ENCODE results near the gene HK3.

The HK3 gene

DNA sequence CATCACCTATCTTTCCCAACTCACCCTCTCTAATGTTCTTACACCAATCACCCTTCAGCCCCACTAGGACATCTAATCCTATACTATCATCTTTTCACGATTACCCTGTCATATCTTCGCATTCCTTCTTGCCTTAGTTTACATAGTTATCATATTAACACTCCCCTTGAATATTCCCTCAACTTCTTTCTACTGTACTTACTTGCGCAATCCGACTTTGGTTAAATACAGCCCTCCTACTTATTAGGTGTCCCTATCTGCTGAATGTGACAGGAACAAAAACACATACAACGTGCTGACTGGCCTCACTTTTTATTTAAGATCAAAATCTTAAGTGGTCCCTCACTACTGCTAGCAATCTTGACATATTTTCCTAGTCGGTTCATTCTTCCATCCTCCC, 19.5 kb upstream of the HK3 start:
- Histone ChIP-seq H3K4me1 (ENCODE audit: control insufficient read depth, insufficient read depth, low read length) (no peaks in the 10 kb centered on the region), H3K27ac (ENCODE audit: low read depth, low read length) (no peak overlapping the region), H3K27me3 (ENCODE audit: control insufficient read depth, insufficient read depth, low read length) (no peaks in the 10 kb centered on the region), H3K9ac (ENCODE audit: low read length) (no peak overlapping the region), H3K4me3 (ENCODE audit: low read length) (no peak overlapping the region), H3K36me3 (ENCODE audit: control insufficient read depth, insufficient read depth, low read length) (peaks cover 3% of the 10 kb centered on the region)

DNA sequence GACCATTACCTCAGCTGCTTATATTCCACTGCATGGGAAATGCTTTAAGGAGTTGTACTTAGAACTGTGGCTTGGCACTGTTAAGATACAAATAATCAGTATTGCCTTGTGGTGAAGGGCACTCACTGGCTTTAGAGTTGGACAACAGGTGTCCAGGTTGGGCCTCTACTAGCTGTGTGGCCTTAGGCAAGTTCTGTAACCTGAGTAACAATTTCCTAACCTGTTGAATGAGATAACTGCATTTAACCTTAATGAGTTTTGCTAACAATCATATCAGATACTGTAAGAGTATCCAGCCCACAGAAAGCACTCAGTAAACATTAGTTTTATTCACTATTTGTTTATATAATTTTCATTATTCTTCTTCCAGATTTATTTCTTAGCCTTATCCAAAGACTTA, 17.2 kb upstream of the HK3 start:
- H3K4me1 ChIP-seq (ENCODE audit: control insufficient read depth, insufficient read depth, low read length): no peaks in the 10 kb centered on the region
- H3K36me3 ChIP-seq (ENCODE audit: control insufficient read depth, insufficient read depth, low read length): peaks cover 3% of the 10 kb centered on the region

DNA sequence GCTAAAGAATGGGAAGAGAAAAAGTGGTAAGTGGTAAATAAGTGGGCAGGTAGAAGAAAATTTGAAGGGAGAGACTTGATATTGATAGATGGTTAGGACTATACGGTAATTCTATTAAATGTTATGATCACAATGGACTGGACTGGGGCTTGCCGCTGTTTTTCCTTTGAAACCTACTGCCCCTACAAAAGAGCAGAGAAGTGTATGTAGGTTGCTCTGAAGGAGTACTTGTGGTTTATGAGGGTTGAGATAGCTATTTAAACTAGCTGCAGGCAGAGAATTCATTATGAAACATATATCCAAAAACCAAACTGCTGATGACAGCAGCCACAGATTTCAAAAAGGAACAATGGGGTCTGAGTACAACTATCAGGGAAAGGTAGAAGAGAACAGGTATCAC, 16.8 kb upstream of the HK3 start:
- Histone ChIP-seq H3K4me3 (ENCODE audit: low read length) (no peak overlapping the region), H3K9ac (ENCODE audit: low read length) (no peak overlapping the region), H3K27ac (ENCODE audit: low read depth, low read length) (no peak overlapping the region), H3K4me1 (ENCODE audit: control insufficient read depth, insufficient read depth, low read length) (no peaks in the 10 kb centered on the region), H3K36me3 (ENCODE audit: control insufficient read depth, insufficient read depth, low read length) (peaks cover 3% of the 10 kb centered on the region), H3K27me3 (ENCODE audit: control insufficient read depth, insufficient read depth, low read length) (no peaks in the 10 kb centered on the region)

More for the DNA sequence above, 17.2 kb upstream of the HK3 start:
- H3K4me3 ChIP-seq (ENCODE audit: low read length): no peak overlapping the region
- H3K27me3 ChIP-seq (ENCODE audit: control insufficient read depth, insufficient read depth, low read length): no peaks in the 10 kb centered on the region
- H3K27ac ChIP-seq (ENCODE audit: low read depth, low read length): no peak overlapping the region
- H3K9ac ChIP-seq (ENCODE audit: low read length): no peak overlapping the region

DNA sequence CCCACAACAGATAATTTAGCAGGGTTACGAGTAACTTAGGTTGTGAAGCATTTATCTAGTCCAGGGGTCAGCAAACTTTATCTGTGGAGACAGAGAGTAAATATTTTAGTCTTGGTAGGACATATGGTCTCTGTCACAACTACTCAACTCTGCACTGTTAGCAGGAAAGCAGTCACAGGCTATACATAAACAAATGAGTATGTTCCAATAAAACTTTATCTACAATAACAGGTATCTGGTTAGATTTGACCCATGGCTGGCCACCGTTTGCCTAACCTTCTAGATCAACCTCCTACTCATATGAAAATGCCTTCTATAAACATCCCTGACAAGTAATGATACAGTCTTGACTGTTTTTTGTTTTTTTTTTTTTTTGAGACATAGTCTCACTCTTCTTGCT, 13.0 kb upstream of the HK3 start:
- no peak overlapping the region for H3K4me3 ChIP-seq (ENCODE audit: low read length)
- peaks cover 2% of the 10 kb centered on the region for H3K36me3 ChIP-seq (ENCODE audit: control insufficient read depth, insufficient read depth, low read length)
- H3K27ac ChIP-seq (ENCODE audit: low read depth, low read length): no peak overlapping the region
- H3K4me1 ChIP-seq (ENCODE audit: control insufficient read depth, insufficient read depth, low read length): no peaks in the 10 kb centered on the region
- no peak overlapping the region for H3K9ac ChIP-seq (ENCODE audit: low read length)
- H3K27me3 ChIP-seq (ENCODE audit: control insufficient read depth, insufficient read depth, low read length): no peaks in the 10 kb centered on the region

DNA sequence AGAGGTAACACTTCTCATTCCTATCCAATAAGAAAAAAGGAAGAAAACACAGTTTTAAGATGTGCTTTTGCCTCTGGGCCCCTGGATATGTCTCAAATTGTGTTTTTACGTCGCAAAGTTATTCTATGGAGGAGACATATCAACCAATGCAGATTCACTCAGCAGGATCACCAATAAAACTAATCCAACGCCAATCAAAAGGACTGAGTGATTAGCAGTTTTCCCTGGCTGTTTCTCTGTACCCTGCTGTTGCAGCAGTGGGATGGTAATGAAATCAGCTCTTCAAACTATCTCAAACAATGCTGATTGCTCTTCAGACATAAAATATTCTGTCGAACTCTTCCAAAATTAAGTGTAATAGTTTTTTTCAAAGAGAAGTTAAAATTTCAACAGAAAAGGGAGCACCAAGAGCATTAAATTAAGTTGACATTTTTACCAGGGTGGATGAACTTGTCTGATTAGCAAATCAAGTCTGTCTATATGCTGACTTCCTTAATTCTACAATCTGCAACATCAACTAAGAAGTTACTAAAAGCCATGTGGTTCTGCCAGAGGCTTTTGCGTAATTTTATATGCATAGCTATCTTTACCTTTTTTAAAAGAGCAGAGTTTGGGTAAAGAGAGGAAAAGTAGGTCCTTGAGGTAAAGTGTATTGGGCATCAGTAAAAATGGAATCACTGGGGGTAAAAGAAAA, 9.7 kb upstream of the HK3 start:
- Histone ChIP-seq H3K4me3 (ENCODE audit: low read length) (no peak overlapping the region), H3K27me3 (ENCODE audit: control insufficient read depth, insufficient read depth, low read length) (no peaks in the 10 kb centered on the region), H3K9ac (ENCODE audit: low read length) (no peak overlapping the region), H3K36me3 (ENCODE audit: control insufficient read depth, insufficient read depth, low read length) (peaks cover 27% of the 10 kb centered on the region), H3K27ac (ENCODE audit: low read depth, low read length) (no peak overlapping the region), H3K4me1 (ENCODE audit: control insufficient read depth, insufficient read depth, low read length) (no peaks in the 10 kb centered on the region)

DNA sequence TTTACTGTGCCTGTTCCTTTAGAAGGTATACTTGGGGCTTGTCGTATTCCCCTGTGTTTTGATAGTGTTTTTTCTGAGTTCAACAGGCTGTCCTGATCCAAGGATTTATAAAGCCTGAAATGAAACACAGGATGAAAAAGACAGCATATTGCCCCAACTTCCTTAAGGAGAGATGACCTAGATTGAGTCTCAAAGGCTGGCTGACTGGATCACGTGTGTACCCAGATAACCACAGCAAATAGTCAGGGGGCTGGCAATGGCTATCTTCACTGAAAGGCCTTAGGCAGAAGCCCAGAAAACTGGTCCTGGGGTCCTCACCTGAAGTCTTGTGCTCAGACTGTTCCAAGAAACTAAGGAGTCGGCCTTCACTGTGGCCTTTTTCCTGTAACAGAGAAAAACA, 7.7 kb upstream of the HK3 start:
- Histone ChIP-seq H3K4me3 (ENCODE audit: low read length) (no peak overlapping the region), H3K36me3 (ENCODE audit: control insufficient read depth, insufficient read depth, low read length) (peaks cover 27% of the 10 kb centered on the region), H3K9ac (ENCODE audit: low read length) (no peak overlapping the region), H3K27me3 (ENCODE audit: control insufficient read depth, insufficient read depth, low read length) (no peaks in the 10 kb centered on the region), H3K4me1 (ENCODE audit: control insufficient read depth, insufficient read depth, low read length) (no peaks in the 10 kb centered on the region), H3K27ac (ENCODE audit: low read depth, low read length) (no peak overlapping the region)

DNA sequence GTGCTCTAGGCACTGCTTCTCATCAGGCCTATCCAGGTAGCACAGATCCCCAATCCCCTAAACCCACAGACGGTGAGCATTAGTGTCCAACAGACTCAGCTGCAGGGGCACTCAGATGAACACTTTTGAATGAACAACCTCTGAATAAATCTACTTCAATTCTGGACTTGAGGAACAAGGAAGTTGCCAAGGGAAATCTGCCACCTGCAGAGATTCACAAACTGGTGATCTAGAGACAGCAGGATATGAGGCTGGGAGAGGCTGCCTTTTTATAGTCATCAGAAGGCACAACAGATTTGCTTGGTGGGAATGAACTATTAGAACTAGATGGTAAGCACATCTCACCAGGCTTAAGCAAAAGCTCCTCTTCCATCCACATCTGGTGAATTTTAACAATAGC, 7.0 kb upstream of the HK3 start:
- Histone ChIP-seq H3K27me3 (ENCODE audit: control insufficient read depth, insufficient read depth, low read length) (no peaks in the 10 kb centered on the region), H3K9ac (ENCODE audit: low read length) (no peak overlapping the region), H3K4me3 (ENCODE audit: low read length) (no peak overlapping the region), H3K4me1 (ENCODE audit: control insufficient read depth, insufficient read depth, low read length) (no peaks in the 10 kb centered on the region), H3K27ac (ENCODE audit: low read depth, low read length) (no peak overlapping the region), H3K36me3 (ENCODE audit: control insufficient read depth, insufficient read depth, low read length) (peaks cover 27% of the 10 kb centered on the region)

DNA sequence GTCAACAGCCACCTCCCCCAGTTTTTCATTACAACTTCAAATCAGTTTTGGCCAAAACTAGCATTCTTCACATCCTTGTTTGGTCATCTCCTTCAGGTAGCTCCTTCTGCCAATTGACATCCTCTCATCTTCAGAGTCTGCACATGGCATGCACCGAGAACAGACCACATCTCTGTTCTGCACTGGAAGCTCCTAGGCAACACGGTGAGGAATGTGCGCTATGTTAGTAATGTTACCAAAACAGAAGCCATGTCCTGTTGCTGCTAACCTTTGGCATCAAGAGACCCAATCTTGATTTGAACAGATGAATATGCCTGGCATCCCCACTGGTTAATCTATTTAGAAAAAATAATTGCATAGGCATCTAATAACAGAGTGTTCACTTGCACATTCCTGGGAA, 5.1 kb upstream of the HK3 start:
- Histone ChIP-seq H3K36me3 (ENCODE audit: control insufficient read depth, insufficient read depth, low read length) (peaks cover 27% of the 10 kb centered on the region), H3K9ac (ENCODE audit: low read length) (no peak overlapping the region), H3K4me3 (ENCODE audit: low read length) (no peak overlapping the region), H3K27me3 (ENCODE audit: control insufficient read depth, insufficient read depth, low read length) (no peaks in the 10 kb centered on the region), H3K27ac (ENCODE audit: low read depth, low read length) (no peak overlapping the region), H3K4me1 (ENCODE audit: control insufficient read depth, insufficient read depth, low read length) (no peaks in the 10 kb centered on the region)

DNA sequence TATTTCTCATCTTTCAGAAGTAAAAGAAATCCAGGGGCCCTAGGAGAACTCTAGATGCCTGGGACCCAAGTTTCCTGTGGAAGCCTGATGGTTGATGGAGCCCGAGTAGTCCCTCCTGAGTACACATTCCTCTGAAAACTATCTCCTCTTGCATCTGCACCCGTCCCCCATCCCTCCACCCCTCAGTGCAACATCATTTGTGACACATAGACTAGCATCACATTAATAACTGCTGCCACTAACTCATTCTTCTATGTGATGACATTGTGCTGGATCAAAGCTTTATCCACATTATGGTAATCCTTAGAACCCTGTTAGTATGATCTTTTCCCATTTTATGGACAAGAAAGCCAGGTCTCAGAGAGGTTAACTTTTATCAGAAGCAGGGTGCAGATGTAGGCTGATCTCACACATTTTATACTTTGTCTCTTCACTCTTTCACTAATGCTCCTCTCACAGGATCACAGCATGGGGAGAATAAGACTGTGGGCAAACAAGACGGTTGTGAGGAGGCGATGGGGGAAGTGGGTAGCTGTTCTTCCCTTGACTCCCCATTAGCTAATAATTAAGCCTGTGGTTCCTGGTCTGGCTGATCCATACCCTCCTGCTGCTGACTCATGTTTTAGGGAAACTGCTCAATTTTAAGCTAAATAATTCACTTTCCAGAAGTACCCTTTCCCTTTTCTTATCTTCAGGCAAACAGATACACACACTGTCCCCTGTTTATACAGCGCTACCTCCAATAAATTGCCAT, 3.9 kb upstream of the HK3 start:
- H3K27me3 ChIP-seq (ENCODE audit: control insufficient read depth, insufficient read depth, low read length): no peaks in the 10 kb centered on the region
- no peak overlapping the region for H3K9ac ChIP-seq (ENCODE audit: low read length)
- no peak overlapping the region for H3K4me3 ChIP-seq (ENCODE audit: low read length)
- no peaks in the 10 kb centered on the region for H3K4me1 ChIP-seq (ENCODE audit: control insufficient read depth, insufficient read depth, low read length)
- H3K36me3 ChIP-seq (ENCODE audit: control insufficient read depth, insufficient read depth, low read length): peaks cover 27% of the 10 kb centered on the region
- H3K27ac ChIP-seq (ENCODE audit: low read depth, low read length): no peak overlapping the region

DNA sequence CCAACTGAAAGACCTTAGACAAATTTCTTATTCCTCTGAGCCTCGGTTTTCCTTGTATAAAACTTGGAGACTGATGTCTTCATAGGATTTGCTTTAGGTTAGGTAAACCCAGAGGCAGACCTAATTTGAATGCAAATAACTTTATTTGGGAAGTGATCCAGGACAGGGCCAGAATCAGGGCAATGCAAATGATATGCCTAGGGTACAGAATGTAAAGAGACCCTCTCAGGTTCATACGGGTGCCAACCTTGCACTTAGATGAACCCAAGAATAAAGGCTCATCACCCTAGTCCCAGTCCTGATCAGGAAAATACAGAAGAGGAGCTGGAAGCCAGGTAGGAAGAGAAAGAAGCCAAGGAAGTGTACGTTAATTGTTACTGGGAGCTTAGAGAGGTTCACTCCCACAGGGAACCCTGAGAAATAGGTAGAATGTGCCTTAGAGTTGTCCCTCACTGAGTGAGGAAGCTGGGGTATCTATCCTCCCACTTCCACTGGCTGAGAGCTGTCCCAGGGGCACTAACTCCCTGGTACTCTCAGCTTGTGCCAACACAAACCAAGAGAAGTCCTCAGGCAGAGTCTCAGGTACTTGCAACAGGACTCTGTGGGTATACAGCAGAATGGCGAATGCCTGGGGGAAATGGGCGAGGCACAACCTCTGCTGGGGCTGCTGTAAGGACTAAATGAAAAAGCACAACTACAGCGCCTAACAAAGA, 3.1 kb upstream of the HK3 start:
- H3K4me3 ChIP-seq (ENCODE audit: low read length): no peak overlapping the region
- peaks cover 27% of the 10 kb centered on the region for H3K36me3 ChIP-seq (ENCODE audit: control insufficient read depth, insufficient read depth, low read length)
- H3K27me3 ChIP-seq (ENCODE audit: control insufficient read depth, insufficient read depth, low read length): no peaks in the 10 kb centered on the region
- no peak overlapping the region for H3K27ac ChIP-seq (ENCODE audit: low read depth, low read length)
- H3K4me1 ChIP-seq (ENCODE audit: control insufficient read depth, insufficient read depth, low read length): no peaks in the 10 kb centered on the region
- no peak overlapping the region for H3K9ac ChIP-seq (ENCODE audit: low read length)

DNA sequence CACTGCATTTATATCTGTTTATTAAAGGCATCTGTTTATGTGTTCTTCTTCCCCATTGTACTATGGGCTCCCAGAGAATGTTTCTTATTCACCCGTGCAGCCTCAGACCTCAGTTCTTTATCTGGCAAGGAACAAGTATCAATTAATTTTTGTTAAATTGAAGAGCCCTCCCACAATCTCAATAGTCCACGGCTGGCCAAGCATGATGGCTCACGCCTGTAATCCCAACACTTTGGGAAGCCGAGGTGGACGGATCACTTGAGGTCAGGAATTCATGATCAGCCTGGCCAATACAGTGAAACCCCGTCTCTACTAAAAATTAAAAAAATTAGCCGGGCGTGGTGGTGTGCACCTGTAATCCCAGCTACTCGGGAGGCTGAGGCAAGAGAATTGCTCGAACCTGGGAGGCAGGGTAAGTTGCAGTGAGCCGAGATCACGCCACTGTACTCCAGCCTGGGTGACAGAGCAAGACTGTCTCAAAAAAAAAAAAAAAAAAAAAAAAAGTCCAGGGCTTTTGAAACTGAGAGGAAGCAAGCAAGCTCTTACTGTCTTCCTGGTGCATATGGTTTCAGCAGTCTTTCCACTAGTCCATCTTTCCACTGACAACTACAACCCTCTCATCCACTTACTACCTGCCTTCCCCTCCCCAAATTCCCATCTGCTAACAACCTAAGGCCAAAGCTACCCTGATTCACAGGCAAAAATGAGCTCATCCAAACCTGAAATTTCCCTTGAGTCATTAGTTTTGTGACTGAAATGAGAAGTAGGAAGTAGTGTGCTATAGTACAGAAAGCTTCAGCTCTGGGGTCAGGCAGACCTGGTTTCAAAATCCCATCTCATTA, 2.3 kb upstream of the HK3 start:
- Histone ChIP-seq H3K4me1 (ENCODE audit: control insufficient read depth, insufficient read depth, low read length) (no peaks in the 10 kb centered on the region), H3K27ac (ENCODE audit: low read depth, low read length) (no peak overlapping the region)

DNA sequence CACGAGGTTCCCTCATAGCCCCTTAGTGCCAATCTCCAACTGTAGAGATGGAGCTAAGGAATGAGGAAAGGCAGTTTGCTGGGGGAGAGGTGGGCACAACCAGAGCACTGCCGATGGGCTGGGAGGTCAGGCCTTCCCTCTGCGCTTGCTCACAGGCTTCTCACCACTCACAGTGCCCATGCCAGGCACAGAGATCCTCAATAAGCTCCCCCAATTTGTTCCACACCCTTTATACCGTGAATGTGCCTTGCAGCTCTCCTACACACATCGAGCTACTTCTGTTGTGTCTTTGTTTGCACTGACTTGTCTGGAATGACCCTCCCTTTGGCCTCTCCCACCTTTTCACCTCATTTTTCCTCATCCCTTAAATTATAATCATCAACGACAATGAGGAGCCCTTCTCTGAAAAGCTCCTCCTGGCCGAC, 1.6 kb upstream of the HK3 start:
- H3K4me3 ChIP-seq (ENCODE audit: low read length): no peak overlapping the region
- no peak overlapping the region for H3K27ac ChIP-seq (ENCODE audit: low read depth, low read length)
- peaks cover 15% of the 10 kb centered on the region for H3K36me3 ChIP-seq (ENCODE audit: control insufficient read depth, insufficient read depth, low read length)
- H3K4me1 ChIP-seq (ENCODE audit: control insufficient read depth, insufficient read depth, low read length): no peaks in the 10 kb centered on the region
- H3K27me3 ChIP-seq (ENCODE audit: control insufficient read depth, insufficient read depth, low read length): no peaks in the 10 kb centered on the region
- H3K9ac ChIP-seq (ENCODE audit: low read length): no peak overlapping the region

More for the DNA sequence above, 2.3 kb upstream of the HK3 start:
- Histone ChIP-seq H3K4me3 (ENCODE audit: low read length) (no peak overlapping the region), H3K9ac (ENCODE audit: low read length) (no peak overlapping the region), H3K27me3 (ENCODE audit: control insufficient read depth, insufficient read depth, low read length) (no peaks in the 10 kb centered on the region), H3K36me3 (ENCODE audit: control insufficient read depth, insufficient read depth, low read length) (peaks cover 21% of the 10 kb centered on the region)

Measured in rectal smooth muscle tissue (tissue), 1 donor.